Liver (tissue), 9 donors: ENCODE data around the gene PRR36. TPM values are rescaled to one million over a fixed set of nuclear protein-coding genes. Genes with fewer than 3 reads are reported as not detected.

Experiments used
- DNase-seq: peaks from one replicate; pipeline ENCODE4 v3.0.0-alpha.2; 2017; ENCODE audit warnings: low spot score
- H3K27ac ChIP-seq, 2 donors: one replicate each; pipeline ENCODE4 v1.7.0; 2013; ENCODE audit warnings: inconsistent platforms in 2 of 2, low read length in 2 of 2, control low read depth in 1 of 2, low read depth in 1 of 2, mild to moderate bottlenecking in 1 of 2
- H3K27me3 ChIP-seq, 4 donors: one replicate each; pipeline versions ENCODE4 v1.6.1 to v1.7.0; 2013; ENCODE audit warnings: low read length in 3 of 4, inconsistent platforms in 1 of 4, mild to moderate bottlenecking in 1 of 4, moderate library complexity in 1 of 4; ENCODE audit not compliant: control insufficient read depth in 4 of 4, insufficient read depth in 4 of 4
- H3K36me3 ChIP-seq, 4 donors: one replicate each; pipeline versions ENCODE4 v1.6.1 to v1.7.0; 2013; ENCODE audit warnings: low read length in 3 of 4, mild to moderate bottlenecking in 3 of 4, low read depth in 1 of 4, moderate library complexity in 1 of 4; ENCODE audit not compliant: control insufficient read depth in 4 of 4, insufficient read depth in 3 of 4
- H3K4me1 ChIP-seq, 4 donors: one replicate each; pipeline versions ENCODE4 v1.6.1 to v1.7.0; 2013; ENCODE audit warnings: low read length in 3 of 4, mild to moderate bottlenecking in 3 of 4, moderate library complexity in 1 of 4; ENCODE audit not compliant: control insufficient read depth in 4 of 4, insufficient read depth in 4 of 4
- H3K4me3 ChIP-seq, 3 donors: one replicate each; pipeline versions ENCODE4 v1.6.1 to v1.7.0; 2013; ENCODE audit warnings: low read length in 3 of 3, control low read depth in 1 of 3, low read depth in 1 of 3, mild to moderate bottlenecking in 1 of 3
- H3K9ac ChIP-seq, 2 donors: one replicate each; pipeline ENCODE4 v1.7.0; 2013; ENCODE audit warnings: low read length in 2 of 2, mild to moderate bottlenecking in 2 of 2, moderate library complexity in 2 of 2, control low read depth in 1 of 2, low read depth in 1 of 2
- H3K9me3 ChIP-seq, 4 donors: one replicate each; pipeline versions ENCODE4 v1.6.1 to v1.7.0; 2013; ENCODE audit warnings: low read length in 3 of 4; ENCODE audit not compliant: control insufficient read depth in 4 of 4
- ATF3 ChIP-seq: IDR thresholded peaks from 2 replicates; pipeline ENCODE4 v1.6.1; 2016; ENCODE audit warnings: antibody characterized with exemption
- CTCF ChIP-seq: fragments of 150-350 bp; IDR thresholded peaks from 2 replicates; pipeline ENCODE4 v1.5.1; 2017; ENCODE audit warnings: improper control_type of control experiment, low read depth, low read length; ENCODE audit not compliant: missing input control
- FOXA2 ChIP-seq: IDR thresholded peaks from 2 replicates; pipeline ENCODE4 v1.6.1; 2016; ENCODE audit warnings: antibody characterized with exemption
- GABPA ChIP-seq, 2 donors: IDR thresholded peaks in 1 of 2; conservative IDR thresholded peaks in 1 of 2; 2 replicates each; pipeline ENCODE4 v1.6.1; 2016; ENCODE audit warnings: antibody characterized with exemption in 2 of 2, mild to moderate bottlenecking in 1 of 2, moderate library complexity in 1 of 2
- HNF4A ChIP-seq, 2 donors: conservative IDR thresholded peaks; 2 replicates each; pipeline ENCODE4 v1.6.1; 2016; ENCODE audit warnings: antibody characterized with exemption in 2 of 2, mild to moderate bottlenecking in 2 of 2
- HNF4G ChIP-seq: IDR thresholded peaks from 2 replicates; pipeline ENCODE4 v1.6.1; 2016; ENCODE audit warnings: antibody characterized with exemption
- JUND ChIP-seq, 2 donors: IDR thresholded peaks; 2 replicates each; pipeline ENCODE4 v1.6.1; 2016; ENCODE audit warnings: antibody characterized with exemption in 2 of 2
- MAX ChIP-seq: IDR thresholded peaks from 2 replicates; pipeline ENCODE4 v1.6.1; 2016; ENCODE audit warnings: antibody characterized with exemption
- NR2F2 ChIP-seq: IDR thresholded peaks from 2 replicates; pipeline ENCODE4 v1.6.1; 2016; ENCODE audit warnings: antibody characterized with exemption
- RAD21 ChIP-seq, 2 donors: IDR thresholded peaks; 2 replicates each; pipeline ENCODE4 v1.6.1; 2016; ENCODE audit warnings: antibody characterized with exemption in 2 of 2, mild to moderate bottlenecking in 2 of 2
- REST ChIP-seq: IDR thresholded peaks from 2 replicates; pipeline ENCODE4 v1.6.1; 2016; ENCODE audit warnings: antibody characterized with exemption, mild to moderate bottlenecking
- RXRA ChIP-seq, 2 donors: IDR thresholded peaks; 2 replicates each; pipeline ENCODE4 v1.6.1; 2017 to 2018; ENCODE audit warnings: antibody characterized with exemption in 2 of 2, mild to moderate bottlenecking in 1 of 2
- SP1 ChIP-seq: IDR thresholded peaks from 2 replicates; pipeline ENCODE4 v1.6.1; 2018; ENCODE audit warnings: antibody characterized with exemption, mild to moderate bottlenecking
- TAF1 ChIP-seq: conservative IDR thresholded peaks from 2 replicates; pipeline ENCODE4 v1.6.1; 2016; ENCODE audit warnings: antibody characterized with exemption, mild to moderate bottlenecking
- YY1 ChIP-seq: IDR thresholded peaks from 2 replicates; pipeline ENCODE4 v1.6.1; 2016; ENCODE audit warnings: antibody characterized with exemption, mild to moderate bottlenecking
- ZBTB33 ChIP-seq: IDR thresholded peaks from 2 replicates; pipeline ENCODE4 v1.6.1; 2016; ENCODE audit warnings: antibody characterized with exemption
- WGBS: extraction: QIAGEN DNeasy Blood & Tissue Kit; methylation state at CpG from one replicate; pipeline ENCODE4 v1.1.7; 2013; 5-methylcytosine and 5-hydroxymethylcytosine counted together
- polyA plus RNA-seq, 2 donors: library from polyadenylated mRNA; stranded (reverse) in 1 of 2; unstranded in 1 of 2; fragments of 200-250 nt in 1 of 2; fragments of >200 nt in 1 of 2; fragmentation: Nextera tagmentation in 1 of 2; extraction: Ambion mirVana in 1 of 2; gene quantifications; one replicate each; pipeline versions ENCODE4 v1.2.1 to v1.2.3, GENCODE V29; 2013 to 2015
- total RNA-seq, 2 donors: library from RNA; depleted of rRNA; stranded (reverse); fragments of >200 nt; gene quantifications; one replicate each; pipeline ENCODE4 v1.2.3, GENCODE V29; 2014
- donor health status: healthy.
- donor health status: healthy.
- donor health status: healthy.
- donor health status: healthy.
- donor health status: healthy.

PRR36 gene
- total and polyA plus RNA-seq, 4 donors, result 0.02 to 0.03 TPM; not detected in 2

- Histone ChIP-seq H3K4me3 (no peak overlapping the region), H3K27ac (no peak overlapping the region), H3K27me3 (no peaks in the 10 kb centered on the region), H3K9me3 (no peaks in the 10 kb centered on the region), H3K9ac (no peak overlapping the region), H3K36me3 (no peaks in the 10 kb centered on the region), H3K4me1 (peaks cover 5 to 12% (median 5%) of the 10 kb centered on the region in 4 donors)
- WGBS, result 93% methylated on average over 34 of the region's 34 CpGs
- no peak for DNase-seq
- TF ChIP-seq REST (no peak), HNF4G (no peak), ZBTB33 (no peak), GABPA (IDR thresholded peaks at IDR 0.05 in 1 of 2, conservative IDR thresholded peaks at IDR 0.05 in 1 of 2) (no peak), NR2F2 (no peak), FOXA2 (no peak), HNF4A (conservative IDR thresholded peaks at IDR 0.05) (no peak), SP1 (no peak), RAD21 (IDR thresholded peaks at IDR 0.05) (no peak), YY1 (no peak), CTCF (no peak), MAX (no peak), TAF1 (no peak), RXRA (IDR thresholded peaks at IDR 0.05) (no peak)
Measured at GRCh38 chr19:7848779-7849457, 25.3 kb downstream of the PRR36 start.

- WGBS, result 96% methylated on average over 23 of the region's 23 CpGs
- no peaks in the 10 kb centered on the region for H3K27me3 ChIP-seq
- H3K36me3 ChIP-seq, result no peaks in the 10 kb centered on the region
- no peak overlapping the region for H3K27ac ChIP-seq
- no peak overlapping the region for H3K9ac ChIP-seq
- no peak overlapping the region for H3K4me3 ChIP-seq
- no peaks in the 10 kb centered on the region for H3K4me1 ChIP-seq
- H3K9me3 ChIP-seq, result no peaks in the 10 kb centered on the region
- DNase-seq, result no peak
- TF ChIP-seq MAX (no peak), TAF1 (no peak), HNF4G (no peak), RXRA (IDR thresholded peaks at IDR 0.05) (no peak), ATF3 (no peak), REST (no peak), CTCF (no peak), GABPA (IDR thresholded peaks at IDR 0.05 in 1 of 2, conservative IDR thresholded peaks at IDR 0.05 in 1 of 2) (no peak), JUND (IDR thresholded peaks at IDR 0.05) (no peak)
Measured at GRCh38 chr19:7847664-7848063, 26.5 kb downstream of the PRR36 start.
